Measurements from ENCODE around the gene NR4A3.

DNA sequence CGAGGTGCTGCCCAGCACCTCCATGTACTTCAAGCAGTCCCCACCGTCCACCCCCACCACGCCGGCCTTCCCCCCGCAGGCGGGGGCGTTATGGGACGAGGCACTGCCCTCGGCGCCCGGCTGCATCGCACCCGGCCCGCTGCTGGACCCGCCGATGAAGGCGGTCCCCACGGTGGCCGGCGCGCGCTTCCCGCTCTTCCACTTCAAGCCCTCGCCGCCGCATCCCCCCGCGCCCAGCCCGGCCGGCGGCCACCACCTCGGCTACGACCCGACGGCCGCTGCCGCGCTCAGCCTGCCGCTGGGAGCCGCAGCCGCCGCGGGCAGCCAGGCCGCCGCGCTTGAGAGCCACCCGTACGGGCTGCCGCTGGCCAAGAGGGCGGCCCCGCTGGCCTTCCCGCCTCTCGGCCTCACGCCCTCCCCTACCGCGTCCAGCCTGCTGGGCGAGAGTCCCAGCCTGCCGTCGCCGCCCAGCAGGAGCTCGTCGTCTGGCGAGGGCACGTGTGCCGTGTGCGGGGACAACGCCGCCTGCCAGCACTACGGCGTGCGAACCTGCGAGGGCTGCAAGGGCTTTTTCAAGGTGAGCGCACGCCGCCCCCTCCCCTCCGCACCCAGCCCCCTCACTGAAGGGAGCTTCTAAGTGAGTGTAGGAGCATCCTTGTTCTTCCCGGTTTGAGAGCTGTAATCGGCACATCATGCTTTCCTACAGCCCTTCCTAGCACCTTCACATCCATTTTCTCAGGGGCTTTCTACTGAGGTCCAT, 6.9 kb downstream of the NR4A3 start:
- TF ChIP-seq, protein P1, sequence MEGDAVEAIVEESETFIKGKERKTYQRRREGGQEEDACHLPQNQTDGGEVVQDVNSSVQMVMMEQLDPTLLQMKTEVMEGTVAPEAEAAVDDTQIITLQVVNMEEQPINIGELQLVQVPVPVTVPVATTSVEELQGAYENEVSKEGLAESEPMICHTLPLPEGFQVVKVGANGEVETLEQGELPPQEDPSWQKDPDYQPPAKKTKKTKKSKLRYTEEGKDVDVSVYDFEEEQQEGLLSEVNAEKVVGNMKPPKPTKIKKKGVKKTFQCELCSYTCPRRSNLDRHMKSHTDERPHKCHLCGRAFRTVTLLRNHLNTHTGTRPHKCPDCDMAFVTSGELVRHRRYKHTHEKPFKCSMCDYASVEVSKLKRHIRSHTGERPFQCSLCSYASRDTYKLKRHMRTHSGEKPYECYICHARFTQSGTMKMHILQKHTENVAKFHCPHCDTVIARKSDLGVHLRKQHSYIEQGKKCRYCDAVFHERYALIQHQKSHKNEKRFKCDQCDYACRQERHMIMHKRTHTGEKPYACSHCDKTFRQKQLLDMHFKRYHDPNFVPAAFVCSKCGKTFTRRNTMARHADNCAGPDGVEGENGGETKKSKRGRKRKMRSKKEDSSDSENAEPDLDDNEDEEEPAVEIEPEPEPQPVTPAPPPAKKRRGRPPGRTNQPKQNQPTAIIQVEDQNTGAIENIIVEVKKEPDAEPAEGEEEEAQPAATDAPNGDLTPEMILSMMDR (conservative IDR thresholded peaks at IDR 0.05 in 1 of 2, IDR thresholded peaks at IDR 0.05 in 1 of 2; ENCODE audit: low read depth in 1 of 2, low read length in 2 of 2) = no peak
- TF ChIP-seq EZH2 (IDR thresholded peaks at IDR 0.05; ENCODE audit: low read length, missing control alignments) = no peak

Measured in fibroblast of lung (primary cell).